ENCODE data around the gene KRTAP4-4.
"Not testable (repeated sequence)": the region's sequence is repeated elsewhere in the genome, so short reads cannot be mapped to it uniquely, and the experiment has no call there.

KRTAP4-4 gene

DNA sequence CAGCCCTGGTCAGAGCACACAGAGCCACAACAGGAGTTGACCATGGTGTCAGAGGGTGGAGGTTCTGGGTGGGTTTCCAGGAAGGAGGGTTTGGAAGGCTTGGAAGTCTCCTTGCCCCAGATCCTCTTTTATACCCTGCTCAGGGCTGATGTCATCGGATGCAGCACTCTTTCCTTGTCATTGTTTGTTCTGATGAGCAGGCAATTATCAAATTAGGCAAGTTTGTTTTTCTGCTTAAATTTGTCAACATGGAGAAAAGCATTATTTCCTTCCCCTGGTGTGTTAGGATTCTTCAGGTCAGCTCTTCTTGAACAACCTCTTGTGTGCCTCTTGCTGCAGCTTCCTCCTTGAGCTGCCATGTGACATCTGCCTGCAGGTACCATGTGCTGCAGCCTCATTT is at the start of gene KRTAP4-4:
TSS of gene KRTAP4-4 (minus strand) at position 101 of the 400 bp plus-strand sequence. CDS start at position 44, 57 bp downstream.
- no peak within 1 kb of the TSS for H3K9ac ChIP-seq (ENCODE audit: low read length)
- no peak within 1 kb of the TSS for H3K27ac ChIP-seq (ENCODE audit: low read depth, low read length)
- no peak within 1 kb of the TSS for H3K4me3 ChIP-seq (ENCODE audit: low read length)
- no peaks in the 10 kb centered on the region for H3K36me3 ChIP-seq (ENCODE audit: control insufficient read depth, insufficient read depth, low read length)
- no peaks in the 10 kb centered on the region for H3K27me3 ChIP-seq (ENCODE audit: control insufficient read depth, insufficient read depth, low read length)
- H3K4me1 ChIP-seq (ENCODE audit: control insufficient read depth, insufficient read depth, low read length): no peaks in the 10 kb centered on the region

DNA sequence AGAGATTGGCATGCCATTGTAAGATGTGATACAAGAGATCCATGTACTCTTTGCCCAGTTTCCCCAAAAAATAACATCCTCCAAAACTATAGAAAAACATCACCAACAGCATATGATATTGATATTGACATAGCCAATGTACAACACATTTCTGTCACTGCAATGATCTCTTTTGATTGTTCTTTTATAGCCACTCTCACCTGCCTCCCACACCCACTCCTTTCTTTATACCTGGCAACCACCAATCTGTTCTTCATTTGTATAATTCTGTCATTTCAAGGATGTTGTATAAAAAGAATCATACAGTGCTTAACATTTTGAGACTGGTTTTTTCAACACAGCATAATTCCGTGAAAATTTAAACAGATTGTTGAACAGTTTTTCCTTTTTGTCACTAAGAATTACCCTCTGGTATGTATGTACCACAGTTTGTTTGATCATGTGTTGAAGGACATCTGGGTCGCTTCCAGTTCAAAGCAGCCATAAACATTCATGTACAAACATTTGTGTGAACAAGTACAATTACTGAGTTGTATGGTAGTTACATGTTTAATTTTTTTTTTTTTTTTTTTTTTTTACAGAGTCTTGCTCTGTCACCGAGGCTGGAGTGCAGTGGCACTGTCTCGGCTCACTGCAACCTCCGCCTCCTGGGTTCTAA is 39.0 kb upstream of the KRTAP4-4 start:
- Histone ChIP-seq H3K9ac (ENCODE audit: low read length) (no peak overlapping the region), H3K4me1 (ENCODE audit: control insufficient read depth, insufficient read depth, low read length) (no peaks in the 10 kb centered on the region), H3K4me3 (ENCODE audit: low read length) (no peak overlapping the region), H3K27me3 (ENCODE audit: control insufficient read depth, insufficient read depth, low read length) (no peaks in the 10 kb centered on the region), H3K27ac (ENCODE audit: low read depth, low read length) (no peak overlapping the region), H3K36me3 (ENCODE audit: control insufficient read depth, insufficient read depth, low read length) (no peaks in the 10 kb centered on the region)

DNA sequence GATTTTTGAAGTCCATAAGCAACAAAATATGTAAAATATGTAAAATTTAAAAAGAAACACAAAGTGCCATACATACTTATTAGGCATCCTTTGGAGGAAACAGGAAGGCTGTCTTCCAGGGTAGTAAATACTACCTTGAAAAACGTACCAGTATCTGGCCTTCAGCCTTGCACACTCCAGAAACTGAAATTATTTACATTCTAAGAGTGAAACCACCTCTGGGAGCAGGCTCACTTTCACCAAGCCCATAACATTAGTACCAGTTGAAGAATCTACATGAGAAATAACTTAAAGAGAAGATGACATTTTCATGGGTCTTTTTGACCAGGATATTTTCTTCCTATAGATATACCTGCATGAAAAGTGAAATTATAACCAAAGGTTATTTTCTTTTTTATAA is 35.5 kb upstream of the KRTAP4-4 start:
- Histone ChIP-seq H3K27ac (ENCODE audit: low read depth, low read length) (no peak overlapping the region), H3K36me3 (ENCODE audit: control insufficient read depth, insufficient read depth, low read length) (no peaks in the 10 kb centered on the region), H3K9ac (ENCODE audit: low read length) (no peak overlapping the region)

GRCh38 chr17:41190328-41190727 is 29.8 kb upstream of the KRTAP4-4 start:
- Histone ChIP-seq H3K27ac (ENCODE audit: low read depth, low read length) (no peak overlapping the region), H3K4me1 (ENCODE audit: control insufficient read depth, insufficient read depth, low read length) (no peaks in the 10 kb centered on the region), H3K9ac (ENCODE audit: low read length) (no peak overlapping the region), H3K27me3 (ENCODE audit: control insufficient read depth, insufficient read depth, low read length) (no peaks in the 10 kb centered on the region), H3K36me3 (ENCODE audit: control insufficient read depth, insufficient read depth, low read length) (no peaks in the 10 kb centered on the region), H3K4me3 (ENCODE audit: low read length) (no peak overlapping the region)

More for the DNA sequence above, 35.5 kb upstream of the KRTAP4-4 start:
- no peak overlapping the region for H3K4me3 ChIP-seq (ENCODE audit: low read length)
- H3K27me3 ChIP-seq (ENCODE audit: control insufficient read depth, insufficient read depth, low read length): no peaks in the 10 kb centered on the region
- no peaks in the 10 kb centered on the region for H3K4me1 ChIP-seq (ENCODE audit: control insufficient read depth, insufficient read depth, low read length)

DNA sequence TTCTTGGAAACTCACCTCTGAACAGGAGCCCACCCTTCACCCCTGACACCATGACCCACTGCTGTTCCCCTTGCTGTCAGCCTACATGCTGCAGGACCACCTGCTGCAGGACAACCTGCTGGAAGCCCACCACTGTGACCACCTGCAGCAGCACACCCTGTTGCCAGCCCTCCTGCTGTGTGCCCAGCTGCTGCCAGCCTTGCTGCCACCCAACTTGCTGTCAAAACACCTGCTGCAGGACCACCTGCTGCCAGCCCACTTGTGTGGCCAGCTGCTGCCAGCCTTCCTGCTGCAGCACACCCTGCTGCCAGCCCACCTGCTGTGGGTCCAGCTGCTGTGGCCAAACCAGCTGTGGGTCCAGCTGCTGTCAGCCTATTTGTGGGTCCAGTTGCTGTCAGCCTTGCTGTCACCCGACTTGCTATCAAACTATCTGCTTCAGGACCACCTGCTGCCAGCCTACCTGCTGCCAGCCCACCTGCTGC is 29.3 kb upstream of the KRTAP4-4 start, which contains the start of gene KRTAP9-1:
TSS of gene KRTAP9-1 (plus strand) at position 51 of the 482 bp plus-strand sequence. CDS start at position 51, 0 bp downstream.
- H3K27me3 ChIP-seq (ENCODE audit: control insufficient read depth, insufficient read depth, low read length); H3K36me3 ChIP-seq (ENCODE audit: control insufficient read depth, insufficient read depth, low read length); H3K4me3 ChIP-seq (ENCODE audit: low read length); H3K27ac ChIP-seq (ENCODE audit: low read depth, low read length); H3K9ac ChIP-seq (ENCODE audit: low read length); H3K4me1 ChIP-seq (ENCODE audit: control insufficient read depth, insufficient read depth, low read length): not testable (repeated sequence)

- no peak overlapping the region for H3K27ac ChIP-seq (ENCODE audit: low read depth, low read length)
- H3K9ac ChIP-seq (ENCODE audit: low read length): no peak overlapping the region
- H3K4me1 ChIP-seq (ENCODE audit: control insufficient read depth, insufficient read depth, low read length): no peaks in the 10 kb centered on the region
Observed at GRCh38 chr17:41186872-41187271, 26.3 kb upstream of the KRTAP4-4 start.

DNA sequence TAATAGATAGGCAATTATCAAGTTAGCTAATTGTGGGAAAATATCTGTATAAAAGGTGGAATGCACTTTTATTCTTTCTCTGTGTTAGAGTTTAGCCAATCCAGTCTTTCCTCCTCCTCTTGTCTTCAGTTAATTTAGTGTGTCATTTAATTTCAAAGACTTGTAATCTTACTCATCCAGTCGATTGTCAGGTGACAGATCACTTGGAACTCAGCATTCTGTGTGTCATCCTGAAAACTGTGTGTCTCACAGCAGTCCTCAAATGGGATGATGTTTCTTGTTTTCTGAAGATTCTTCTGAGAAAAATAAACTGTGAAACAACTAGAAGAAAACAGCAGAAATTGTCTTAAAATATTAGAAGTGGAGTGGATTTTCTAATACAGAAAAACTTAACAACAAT is 24.5 kb upstream of the KRTAP4-4 start:
- Histone ChIP-seq H3K27ac (ENCODE audit: low read depth, low read length) (no peak overlapping the region), H3K27me3 (ENCODE audit: control insufficient read depth, insufficient read depth, low read length) (no peaks in the 10 kb centered on the region), H3K36me3 (ENCODE audit: control insufficient read depth, insufficient read depth, low read length) (no peaks in the 10 kb centered on the region), H3K4me3 (ENCODE audit: low read length) (no peak overlapping the region), H3K4me1 (ENCODE audit: control insufficient read depth, insufficient read depth, low read length) (no peaks in the 10 kb centered on the region), H3K9ac (ENCODE audit: low read length) (no peak overlapping the region)

More at GRCh38 chr17:41186872-41187271, 26.3 kb upstream of the KRTAP4-4 start:
- Histone ChIP-seq H3K4me3 (ENCODE audit: low read length) (no peak overlapping the region), H3K27me3 (ENCODE audit: control insufficient read depth, insufficient read depth, low read length) (no peaks in the 10 kb centered on the region), H3K36me3 (ENCODE audit: control insufficient read depth, insufficient read depth, low read length) (no peaks in the 10 kb centered on the region)

- Histone ChIP-seq H3K36me3 (ENCODE audit: control insufficient read depth, insufficient read depth, low read length) (no peaks in the 10 kb centered on the region), H3K9ac (ENCODE audit: low read length) (no peak within 1 kb of the TSS), H3K4me3 (ENCODE audit: low read length) (no peak within 1 kb of the TSS), H3K27ac (ENCODE audit: low read depth, low read length) (no peak within 1 kb of the TSS), H3K4me1 (ENCODE audit: control insufficient read depth, insufficient read depth, low read length) (no peaks in the 10 kb centered on the region), H3K27me3 (ENCODE audit: control insufficient read depth, insufficient read depth, low read length) (no peaks in the 10 kb centered on the region)
Observed at GRCh38 chr17:41184480-41184961, 24.0 kb upstream of the KRTAP4-4 start, which contains the start of gene KRTAP4-1. TSS of gene KRTAP4-1 (minus strand) at chr17:41184911. CDS start at chr17:41184854, 57 bp downstream.

DNA sequence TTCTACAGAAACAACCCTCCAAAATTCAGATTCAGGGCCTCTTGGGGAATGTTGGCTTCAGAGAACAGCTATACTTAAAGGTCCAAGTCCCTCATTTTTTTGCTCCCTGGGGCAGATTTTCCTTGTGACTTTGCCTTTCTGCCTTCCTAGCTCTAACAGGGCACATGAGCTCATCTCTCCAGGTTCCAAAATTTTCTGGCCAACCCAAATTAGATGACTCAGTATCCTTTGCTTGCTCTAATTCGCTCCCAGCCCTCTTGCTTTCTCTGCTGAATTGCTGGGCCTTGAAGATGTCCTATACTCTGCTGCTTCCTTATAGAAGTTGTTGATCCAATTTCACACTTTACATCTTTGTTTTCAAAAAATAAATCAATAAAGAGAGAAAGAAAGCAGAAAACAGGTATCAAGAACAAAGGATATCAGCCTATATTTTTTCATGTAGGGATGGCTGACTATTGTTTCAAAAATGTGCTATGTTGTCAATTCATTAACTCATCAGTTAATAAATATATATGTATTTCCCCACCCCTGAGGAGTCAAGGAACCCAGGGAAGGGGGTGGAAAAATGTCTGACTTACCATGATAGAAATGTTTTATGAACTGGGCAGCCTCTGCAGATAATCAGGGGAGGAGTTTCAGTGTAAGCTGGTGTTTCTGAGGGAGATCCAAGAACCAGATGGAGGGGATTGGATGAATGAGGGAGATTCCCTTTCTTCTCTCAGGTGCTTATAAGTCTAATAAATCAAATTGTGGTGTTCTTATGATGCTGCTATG is 18.5 kb upstream of the KRTAP4-4 start:
- Histone ChIP-seq H3K36me3 (ENCODE audit: control insufficient read depth, insufficient read depth, low read length) (no peaks in the 10 kb centered on the region), H3K4me1 (ENCODE audit: control insufficient read depth, insufficient read depth, low read length) (no peaks in the 10 kb centered on the region), H3K4me3 (ENCODE audit: low read length) (no peak overlapping the region), H3K27ac (ENCODE audit: low read depth, low read length) (no peak overlapping the region), H3K27me3 (ENCODE audit: control insufficient read depth, insufficient read depth, low read length) (no peaks in the 10 kb centered on the region), H3K9ac (ENCODE audit: low read length) (no peak overlapping the region)

- Histone ChIP-seq H3K36me3 (ENCODE audit: control insufficient read depth, insufficient read depth, low read length) (no peaks in the 10 kb centered on the region), H3K9ac (ENCODE audit: low read length) (no peak overlapping the region), H3K4me3 (ENCODE audit: low read length) (no peak overlapping the region)
Observed at GRCh38 chr17:41178341-41178740, 17.8 kb upstream of the KRTAP4-4 start.

DNA sequence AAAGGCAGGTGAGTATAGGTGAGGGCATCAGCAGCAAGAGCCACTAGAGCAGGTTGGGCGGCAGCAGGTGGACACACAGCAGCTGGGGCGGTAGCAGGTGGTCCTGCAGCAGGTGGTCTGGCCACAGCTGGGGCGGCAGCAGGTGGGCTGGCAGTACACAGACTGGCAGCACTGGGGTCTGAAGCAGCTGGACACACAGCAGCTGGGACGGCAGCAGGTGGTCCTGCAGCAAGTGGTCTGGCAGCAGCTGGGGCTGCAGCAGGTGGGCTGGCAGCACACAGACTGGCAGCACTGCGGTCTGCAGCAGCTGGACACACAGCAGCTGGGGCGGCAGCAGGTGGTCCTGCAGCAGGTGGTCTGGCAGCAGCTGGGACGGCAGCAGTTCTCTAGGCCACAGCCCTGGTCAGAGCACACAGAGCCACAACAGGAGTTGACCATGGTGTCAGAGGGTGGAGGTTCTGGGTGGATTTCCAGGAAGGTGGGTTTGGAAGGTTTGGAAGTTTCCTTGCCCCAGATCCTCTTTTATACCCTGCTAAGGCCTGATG is 17.3 kb upstream of the KRTAP4-4 start, which contains the start of gene KRTAP4-2:
TSS of gene KRTAP4-2 (minus strand) at position 495 of the 545 bp plus-strand sequence. CDS start at position 438, 57 bp downstream.
- no peaks in the 10 kb centered on the region for H3K4me1 ChIP-seq (ENCODE audit: control insufficient read depth, insufficient read depth, low read length)
- no peaks in the 10 kb centered on the region for H3K27me3 ChIP-seq (ENCODE audit: control insufficient read depth, insufficient read depth, low read length)
- H3K9ac ChIP-seq (ENCODE audit: low read length): no peak within 1 kb of the TSS
- H3K36me3 ChIP-seq (ENCODE audit: control insufficient read depth, insufficient read depth, low read length): no peaks in the 10 kb centered on the region
- H3K27ac ChIP-seq (ENCODE audit: low read depth, low read length): no peak within 1 kb of the TSS
- no peak within 1 kb of the TSS for H3K4me3 ChIP-seq (ENCODE audit: low read length)

More at GRCh38 chr17:41178341-41178740, 17.8 kb upstream of the KRTAP4-4 start:
- no peaks in the 10 kb centered on the region for H3K27me3 ChIP-seq (ENCODE audit: control insufficient read depth, insufficient read depth, low read length)
- no peak overlapping the region for H3K27ac ChIP-seq (ENCODE audit: low read depth, low read length)
- H3K4me1 ChIP-seq (ENCODE audit: control insufficient read depth, insufficient read depth, low read length): no peaks in the 10 kb centered on the region

- H3K4me3 ChIP-seq (ENCODE audit: low read length): no peak overlapping the region
- H3K9ac ChIP-seq (ENCODE audit: low read length): no peak overlapping the region
- no peaks in the 10 kb centered on the region for H3K27me3 ChIP-seq (ENCODE audit: control insufficient read depth, insufficient read depth, low read length)
- H3K36me3 ChIP-seq (ENCODE audit: control insufficient read depth, insufficient read depth, low read length): no peaks in the 10 kb centered on the region
- no peak overlapping the region for H3K27ac ChIP-seq (ENCODE audit: low read depth, low read length)
- H3K4me1 ChIP-seq (ENCODE audit: control insufficient read depth, insufficient read depth, low read length): no peaks in the 10 kb centered on the region
Observed at GRCh38 chr17:41176744-41177387, 16.3 kb upstream of the KRTAP4-4 start.

Measured in rectal smooth muscle tissue (tissue), 1 donor.